ENCODE measurements around the gene SNED1.

The SNED1 gene

GRCh38 chr2:241134711-241135110 lies 136.3 kb downstream of the SNED1 start:
- no peak for TF ChIP-seq CTCF (conservative IDR thresholded peaks at IDR 0.05; ENCODE audit: low read depth, low read length)
- no peak for DNase-seq (ENCODE audit: low read depth)
- H3K4me3 ChIP-seq (ENCODE audit: low read length), result no peak overlapping the region

- no peak for TF ChIP-seq CTCF (conservative IDR thresholded peaks at IDR 0.05; ENCODE audit: low read depth, low read length)
- no peak for DNase-seq (ENCODE audit: low read depth)
- no peak overlapping the region for H3K4me3 ChIP-seq (ENCODE audit: low read length)
These were observed 137.3 kb downstream of the SNED1 start for GRCh38 chr2:241135737-241136136.

GRCh38 chr2:241136191-241136590 lies 137.8 kb downstream of the SNED1 start:
- DNase-seq (ENCODE audit: low read depth), result no peak
- H3K4me3 ChIP-seq (ENCODE audit: low read length), result no peak overlapping the region
- TF ChIP-seq CTCF (conservative IDR thresholded peaks at IDR 0.05; ENCODE audit: low read depth, low read length), result no peak

- no peak for DNase-seq (ENCODE audit: low read depth)
- no peak overlapping the region for H3K4me3 ChIP-seq (ENCODE audit: low read length)
- no peak for TF ChIP-seq CTCF (conservative IDR thresholded peaks at IDR 0.05; ENCODE audit: low read depth, low read length)
These were observed 138.3 kb downstream of the SNED1 start for GRCh38 chr2:241136661-241137260.

GRCh38 chr2:241137276-241138190 lies 139.1 kb downstream of the SNED1 start:
- no peak for TF ChIP-seq CTCF (conservative IDR thresholded peaks at IDR 0.05; ENCODE audit: low read depth, low read length)
- H3K4me3 ChIP-seq (ENCODE audit: low read length), result no peak overlapping the region
- DNase-seq (ENCODE audit: low read depth), result no peak

GRCh38 chr2:241138471-241138870 lies 140.1 kb downstream of the SNED1 start:
- TF ChIP-seq CTCF (conservative IDR thresholded peaks at IDR 0.05; ENCODE audit: low read depth, low read length), result no peak
- DNase-seq (ENCODE audit: low read depth), result no peak
- no peak overlapping the region for H3K4me3 ChIP-seq (ENCODE audit: low read length)
